Measurements from ENCODE around the gene ANKRD36. TPM values are rescaled to one million over a fixed set of nuclear protein-coding genes. Genes with fewer than 3 reads are reported as not detected.
"Not testable (repeated sequence)": the region's sequence is repeated elsewhere in the genome, so short reads cannot be mapped to it uniquely, and the experiment has no call there.

ANKRD36 gene
- total and polyA plus RNA-seq, 10 of the 15 experiments (the other 5 are each of a cell fraction or from before 2014, with no cell fraction given) = 8.1 to 19.5 (median 13.0) TPM

GRCh38 chr2:97210325-97210724 lies 97.4 kb downstream of the ANKRD36 start:
- H3K79me2 ChIP-seq (ENCODE audit: control insufficient read depth, insufficient read depth, low read length) = no peaks in the 10 kb centered on the region
- ChIA-PET CTCF (no interaction called here), SMC1A (ENCODE audit: uncharacterized antibody, unreplicated experiment) (no interaction called here), RAD21 (ENCODE audit: unreplicated experiment) (no interaction called here), POLR2A (no interaction called here)
- no peak overlapping the region for H3K27ac ChIP-seq (ENCODE audit: control insufficient read depth, insufficient read depth)
- no peak overlapping the region for H3K4me2 ChIP-seq (ENCODE audit: control insufficient read depth, insufficient read depth)
- H3K4me1 ChIP-seq (ENCODE audit: control insufficient read depth, insufficient read depth, low read length) = no peaks in the 10 kb centered on the region
- no peaks in the 10 kb centered on the region for H3K9me3 ChIP-seq (replicated peaks; ENCODE audit: control insufficient read depth, insufficient read depth, low read length)
- H3K9ac ChIP-seq (ENCODE audit: control insufficient read depth, insufficient read depth, low read length) = no peak overlapping the region
- no peaks in the 10 kb centered on the region for H3K27me3 ChIP-seq (replicated peaks in 1 of 2; ENCODE audit: control insufficient read depth in 2 of 2, insufficient read depth in 2 of 2, low read length in 1 of 2)
- no peak for TF ChIP-seq CBX5 (IDR thresholded peaks at IDR 0.05; ENCODE audit: low read depth)
- no peak for TF ChIP-seq EED (IDR thresholded peaks at IDR 0.05; ENCODE audit: low read depth)
- no peak for TF ChIP-seq SMARCA5 (IDR thresholded peaks at IDR 0.05)
- TF ChIP-seq STAT3 (IDR thresholded peaks at IDR 0.05; ENCODE audit: low read depth, low read length) = no peak
- no peak for TF ChIP-seq CBX3 (IDR thresholded peaks at IDR 0.05; ENCODE audit: borderline replicate concordance, low read depth)
- no peak for TF ChIP-seq RCOR1 (conservative IDR thresholded peaks at IDR 0.05; ENCODE audit: low read depth, low read length)
- no peak for TF ChIP-seq SIX5 (IDR thresholded peaks at IDR 0.05; ENCODE audit: low read depth, low read length, severe bottlenecking)
- WGBS (ENCODE audit: insufficient coverage, insufficient replicate concordance, low lambda C conversion rate, missing lambda C conversion rate) = 90% methylated on average over 5 of the region's 5 CpGs
- no peak overlapping the region for H2AFZ ChIP-seq (ENCODE audit: control insufficient read depth, low read depth, low read length)
- BruUV-seq (replicated peaks) = no TSS peak
- FAIRE-seq (no peak), DNase-seq (ENCODE audit: low read depth, low spot score) (no peak), ATAC-seq (no peak)
- in situ Hi-C loops (cut with MboI) (no loop called here), intact Hi-C loops (cut with micrococcal nuclease; ENCODE audit: unreplicated experiment) (no loop called here)
- no peak overlapping the region for H3K4me3 ChIP-seq
- H4K20me1 ChIP-seq (ENCODE audit: control insufficient read depth, insufficient read depth) = no peaks in the 10 kb centered on the region
- H3K36me3 ChIP-seq (ENCODE audit: control insufficient read depth in 2 of 2, insufficient read depth in 2 of 2, low read length in 1 of 2) = 0 out of 4 replicates have a peak, but pooled peaks cover 0 to 2% of the 10 kb centered on the region in 2 experiments

GRCh38 chr2:97215025-97215424 lies 102.1 kb downstream of the ANKRD36 start:
- ATAC-seq; intact Hi-C loops (cut with micrococcal nuclease; ENCODE audit: unreplicated experiment); H3K9ac ChIP-seq (ENCODE audit: control insufficient read depth, insufficient read depth, low read length); H4K20me1 ChIP-seq (ENCODE audit: control insufficient read depth, insufficient read depth); H3K79me2 ChIP-seq (ENCODE audit: control insufficient read depth, insufficient read depth, low read length); H3K27me3 ChIP-seq (replicated peaks in 1 of 2; ENCODE audit: control insufficient read depth in 2 of 2, insufficient read depth in 2 of 2, low read length in 1 of 2); H3K36me3 ChIP-seq (ENCODE audit: control insufficient read depth in 2 of 2, insufficient read depth in 2 of 2, low read length in 1 of 2); in situ Hi-C loops (cut with MboI); H3K9me3 ChIP-seq (replicated peaks; ENCODE audit: control insufficient read depth, insufficient read depth, low read length); DNase-seq (ENCODE audit: low read depth, low spot score); H3K4me3 ChIP-seq; H3K4me2 ChIP-seq (ENCODE audit: control insufficient read depth, insufficient read depth); H3K27ac ChIP-seq (ENCODE audit: control insufficient read depth, insufficient read depth); H3K4me1 ChIP-seq (ENCODE audit: control insufficient read depth, insufficient read depth, low read length); SMC1A ChIA-PET (ENCODE audit: uncharacterized antibody, unreplicated experiment); H2AFZ ChIP-seq (ENCODE audit: control insufficient read depth, low read depth, low read length); RAD21 ChIA-PET (ENCODE audit: unreplicated experiment); BruUV-seq (replicated peaks); POLR2A ChIA-PET; FAIRE-seq; CTCF ChIA-PET: not testable (repeated sequence)
- WGBS (ENCODE audit: insufficient coverage, insufficient replicate concordance, low lambda C conversion rate, missing lambda C conversion rate) = 100% methylated on average over 1 of the region's 2 CpGs

GRCh38 chr2:97230848-97231585 lies 118.1 kb downstream of the ANKRD36 start:
- H3K4me3 ChIP-seq; H3K9ac ChIP-seq (ENCODE audit: control insufficient read depth, insufficient read depth, low read length); H4K20me1 ChIP-seq (ENCODE audit: control insufficient read depth, insufficient read depth); ATAC-seq; H2AFZ ChIP-seq (ENCODE audit: control insufficient read depth, low read depth, low read length); H3K4me1 ChIP-seq (ENCODE audit: control insufficient read depth, insufficient read depth, low read length); FAIRE-seq; H3K27ac ChIP-seq (ENCODE audit: control insufficient read depth, insufficient read depth); intact Hi-C loops (cut with micrococcal nuclease; ENCODE audit: unreplicated experiment); BruUV-seq (replicated peaks); CTCF ChIA-PET; H3K4me2 ChIP-seq (ENCODE audit: control insufficient read depth, insufficient read depth); in situ Hi-C loops (cut with MboI); H3K9me3 ChIP-seq (replicated peaks; ENCODE audit: control insufficient read depth, insufficient read depth, low read length); H3K79me2 ChIP-seq (ENCODE audit: control insufficient read depth, insufficient read depth, low read length); RAD21 ChIA-PET (ENCODE audit: unreplicated experiment); DNase-seq (ENCODE audit: low read depth, low spot score); H3K27me3 ChIP-seq (replicated peaks in 1 of 2; ENCODE audit: control insufficient read depth in 2 of 2, insufficient read depth in 2 of 2, low read length in 1 of 2); SMC1A ChIA-PET (ENCODE audit: uncharacterized antibody, unreplicated experiment); H3K36me3 ChIP-seq (ENCODE audit: control insufficient read depth in 2 of 2, insufficient read depth in 2 of 2, low read length in 1 of 2); POLR2A ChIA-PET: not testable (repeated sequence)
- over 99% methylated on average over 9 of the region's 10 CpGs for WGBS (ENCODE audit: insufficient coverage, insufficient replicate concordance, low lambda C conversion rate, missing lambda C conversion rate)
